ENCODE results near the gene CTNNA1.

- TF ChIP-seq CTCF (IDR thresholded peaks at IDR 0.05) = no peak
- TF ChIP-seq ELF1 (IDR thresholded peaks at IDR 0.05) = no peak
- no peak for TF ChIP-seq EZH2phosphoT487 (IDR thresholded peaks at IDR 0.05; ENCODE audit: borderline replicate concordance, low read depth)
- TF ChIP-seq YY1 (IDR thresholded peaks at IDR 0.05; ENCODE audit: low read depth) = no peak; the same call in 1 of the 2 replicates
- TF ChIP-seq SMC3 (IDR thresholded peaks at IDR 0.05; ENCODE audit: low read depth, low read length) = no peak
- no peak for TF ChIP-seq TEAD4 (IDR thresholded peaks at IDR 0.05; ENCODE audit: borderline replicate concordance, insufficient read depth)
- no peak for TF ChIP-seq TAF1 (IDR thresholded peaks at IDR 0.05; ENCODE audit: borderline replicate concordance, low read depth, low read length)
- TF ChIP-seq NRF1 (IDR thresholded peaks at IDR 0.05; ENCODE audit: low read depth, low read length) = no peak
- TF ChIP-seq CHD2 (IDR thresholded peaks at IDR 0.05; ENCODE audit: low read length, partially characterized antibody) = no peak
- peak; percentile 73 for TF ChIP-seq MXI1 (IDR thresholded peaks at IDR 0.05; ENCODE audit: low read depth, low read length)
- TF ChIP-seq, protein P1, sequence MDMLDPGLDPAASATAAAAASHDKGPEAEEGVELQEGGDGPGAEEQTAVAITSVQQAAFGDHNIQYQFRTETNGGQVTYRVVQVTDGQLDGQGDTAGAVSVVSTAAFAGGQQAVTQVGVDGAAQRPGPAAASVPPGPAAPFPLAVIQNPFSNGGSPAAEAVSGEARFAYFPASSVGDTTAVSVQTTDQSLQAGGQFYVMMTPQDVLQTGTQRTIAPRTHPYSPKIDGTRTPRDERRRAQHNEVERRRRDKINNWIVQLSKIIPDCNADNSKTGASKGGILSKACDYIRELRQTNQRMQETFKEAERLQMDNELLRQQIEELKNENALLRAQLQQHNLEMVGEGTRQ (IDR thresholded peaks at IDR 0.05; ENCODE audit: borderline replicate concordance, low read depth, low read length) = no peak
- no peak; the same call in 1 of the 2 replicates for TF ChIP-seq POLR2AphosphoS5 (IDR thresholded peaks at IDR 0.05; ENCODE audit: low read depth, low read length)
- peak in 1 of 2 experiments; percentile 56; a peak in 1 of 4 replicates for TF ChIP-seq EP300 (IDR thresholded peaks at IDR 0.05; ENCODE audit: borderline replicate concordance in 1 of 2, low read depth in 1 of 2, low read length in 1 of 2)
Measured at GRCh38 chr5:138849439-138849838, 96.2 kb downstream of the CTNNA1 start.

Measured in SK-N-SH (cell line).